ENCODE results near the gene SMOC2.

GRCh38 chr6:168626046-168626602 lies 185.1 kb downstream of the SMOC2 start:
- TF ChIP-seq CTCF (conservative IDR thresholded peaks at IDR 0.05 in 1 of 2, IDR thresholded peaks at IDR 0.05 in 1 of 2; ENCODE audit: extremely low read depth in 1 of 2, insufficient read depth in 1 of 2, low read depth in 1 of 2, low read length in 2 of 2) (no peak), EZH2 (IDR thresholded peaks at IDR 0.05; ENCODE audit: borderline replicate concordance, low read length) (no peak)

Measured in mammary epithelial cell (primary cell).